ENCODE data around the gene AP3S2.

AP3S2 gene

GRCh38 chr15:89900849-89901248, 7.1 kb upstream of the AP3S2 start:
- TF ChIP-seq CTCF (conservative IDR thresholded peaks at IDR 0.05): no peak
- no peak overlapping the region for H3K27ac ChIP-seq

- H3K27ac ChIP-seq: peak overlapping the region; percentile 40; the same call in 1 of the 2 replicates
- no peak for TF ChIP-seq CTCF (conservative IDR thresholded peaks at IDR 0.05)
Measured at GRCh38 chr15:89899951-89900567, 6.3 kb upstream of the AP3S2 start.

- no peak for TF ChIP-seq CTCF (conservative IDR thresholded peaks at IDR 0.05)
- H3K27ac ChIP-seq: peak overlapping the region; percentile 40
Measured at GRCh38 chr15:89899295-89899945, 5.6 kb upstream of the AP3S2 start.

- H3K27ac ChIP-seq: peak overlapping the region; percentile 40
Measured at GRCh38 chr15:89898614-89899294, 5.0 kb upstream of the AP3S2 start.

GRCh38 chr15:89898146-89898545, 4.4 kb upstream of the AP3S2 start:
- H3K27ac ChIP-seq: peak overlapping the region; percentile 40; the same call in 1 of the 2 replicates
- no peak for TF ChIP-seq CTCF (conservative IDR thresholded peaks at IDR 0.05)

More at GRCh38 chr15:89898614-89899294, 5.0 kb upstream of the AP3S2 start:
- TF ChIP-seq CTCF (conservative IDR thresholded peaks at IDR 0.05): peak; percentile 93

- H3K27ac ChIP-seq: peak overlapping the region; percentile 94
- no peak for TF ChIP-seq CTCF (conservative IDR thresholded peaks at IDR 0.05)
Measured at GRCh38 chr15:89893027-89893426, 767 bp downstream of the AP3S2 start.

- H3K27ac ChIP-seq: no peak overlapping the region
- TF ChIP-seq CTCF (conservative IDR thresholded peaks at IDR 0.05): peak; percentile 94
Measured at GRCh38 chr15:89888214-89888804, 5.5 kb downstream of the AP3S2 start.

All from VCaP (cell line).